DLD1 (cell line): ENCODE data around the gene KRTAP6-2.

Experiments
- in situ Hi-C: cut with HindIII; loops from 2 replicates; pipeline ENCODE4 v1.10.0; 2017; ENCODE audit warnings: low sequenced_read_pairs

KRTAP6-2 gene, protein sequence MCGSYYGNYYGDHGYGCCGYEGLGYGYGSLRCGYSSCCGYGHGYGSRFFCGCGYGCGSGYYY

DNA sequence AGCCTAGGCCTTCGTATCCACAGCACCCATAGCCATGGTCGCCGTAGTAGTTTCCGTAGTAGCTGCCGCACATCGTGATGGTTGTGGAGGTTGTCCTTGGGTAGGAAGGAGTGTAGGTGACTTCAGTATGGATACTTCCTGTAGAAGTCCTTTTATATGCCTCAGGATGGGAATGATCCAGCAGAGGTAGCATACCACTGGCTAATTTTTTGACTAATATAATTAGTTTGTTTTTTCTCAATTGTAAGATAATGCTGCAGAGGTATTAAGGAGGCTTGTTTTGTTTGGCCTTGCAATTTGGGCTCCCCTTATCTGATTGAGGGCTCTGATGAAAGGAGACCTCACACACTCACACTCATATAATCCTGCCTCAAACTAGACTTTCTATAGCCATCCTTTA, at the start of gene KRTAP6-2:
Gene KRTAP6-2, minus strand, starts transcription at position 101 of the 400 bp plus-strand sequence. Its CDS starts 28 bp downstream, at position 73.
- in situ Hi-C loops = no loop called here

DNA sequence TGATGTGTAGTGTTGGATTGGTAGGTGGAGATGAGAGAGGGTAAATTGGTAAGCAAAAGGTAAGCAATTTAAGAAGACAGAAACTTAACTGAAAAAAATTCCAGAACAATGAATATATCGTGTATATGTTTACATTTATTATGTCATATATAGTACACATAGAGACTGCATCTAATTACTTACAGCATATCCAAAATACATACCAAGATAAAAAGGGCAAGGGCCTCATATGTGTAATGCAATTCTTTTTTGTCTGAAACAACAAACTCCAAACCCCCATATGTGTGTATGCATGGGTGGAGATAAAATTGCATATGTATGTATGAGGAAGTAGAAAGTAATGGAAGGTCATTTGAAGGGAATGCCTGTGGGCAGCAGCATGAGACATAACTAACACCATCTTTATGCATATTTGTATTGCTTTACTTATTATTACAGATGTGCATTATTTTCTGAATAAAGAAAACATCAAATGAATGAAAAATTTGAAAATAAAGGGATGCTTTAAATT, 48.3 kb upstream of the KRTAP6-2 start:
- in situ Hi-C loops = no loop called here

DNA sequence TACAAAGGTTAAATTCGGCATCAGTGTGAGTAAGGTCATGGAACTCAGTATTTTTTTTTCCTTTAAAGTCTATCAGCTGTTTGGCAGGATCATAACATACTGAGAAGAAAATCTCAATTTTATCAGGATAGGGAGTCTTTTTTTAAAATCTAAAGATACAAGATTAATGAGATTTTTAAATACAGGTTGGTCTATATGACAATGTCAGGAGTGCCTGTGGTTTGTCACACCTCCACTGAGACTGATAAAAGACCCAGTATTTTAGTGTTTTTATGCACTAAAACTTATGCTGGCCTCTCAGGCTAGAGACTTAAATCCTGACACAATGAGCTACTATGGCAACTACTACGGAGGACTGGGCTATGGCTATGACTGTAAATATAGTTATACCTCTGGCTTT, 43.9 kb upstream of the KRTAP6-2 start, which contains the start of gene KRTAP20-3:
Gene KRTAP20-3, plus strand, starts transcription at position 301 of the 400 bp plus-strand sequence.
- in situ Hi-C loops = no loop called here

DNA sequence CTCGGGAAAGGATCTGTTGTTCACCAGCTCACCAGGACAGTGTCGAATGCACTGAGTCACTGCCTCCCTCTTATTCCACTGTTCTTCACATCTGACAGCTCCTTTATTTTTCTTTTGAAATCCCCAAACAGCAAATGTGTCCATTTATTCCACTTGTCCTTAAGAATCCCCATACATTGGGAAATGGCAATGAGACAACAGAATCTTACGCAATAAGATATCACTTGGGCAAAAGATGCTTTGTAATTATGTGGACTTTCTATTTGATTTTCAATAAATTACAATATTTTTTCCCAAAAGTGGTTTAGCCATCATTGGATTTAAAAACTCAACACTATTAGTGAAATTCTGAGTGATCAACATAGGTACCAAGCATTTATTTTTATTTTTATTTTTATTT, 40.0 kb upstream of the KRTAP6-2 start:
- in situ Hi-C loops = no loop called here

DNA sequence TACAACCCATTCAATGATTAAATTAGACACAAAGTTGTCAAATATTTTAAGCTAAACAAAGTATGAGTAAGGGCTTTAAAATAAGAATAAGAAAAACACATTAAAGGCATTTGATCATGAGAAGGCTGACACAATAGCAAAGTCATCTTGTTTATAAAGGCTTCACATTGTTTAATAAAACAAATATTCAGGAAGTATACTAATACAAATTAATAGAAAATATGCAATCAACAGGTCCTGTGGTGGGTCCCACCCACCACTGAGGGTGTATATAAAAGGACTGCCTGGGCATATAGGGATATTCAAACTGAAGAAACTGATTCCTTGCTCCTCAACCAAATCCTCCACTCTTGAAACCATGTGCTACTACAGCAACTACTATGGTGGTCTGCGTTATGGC, 36.2 kb upstream of the KRTAP6-2 start, which contains the start of gene KRTAP20-2:
Gene KRTAP20-2, plus strand, starts transcription at position 301 of the 400 bp plus-strand sequence. Its CDS starts 58 bp downstream, at position 359.
- in situ Hi-C loops = no loop called here

DNA sequence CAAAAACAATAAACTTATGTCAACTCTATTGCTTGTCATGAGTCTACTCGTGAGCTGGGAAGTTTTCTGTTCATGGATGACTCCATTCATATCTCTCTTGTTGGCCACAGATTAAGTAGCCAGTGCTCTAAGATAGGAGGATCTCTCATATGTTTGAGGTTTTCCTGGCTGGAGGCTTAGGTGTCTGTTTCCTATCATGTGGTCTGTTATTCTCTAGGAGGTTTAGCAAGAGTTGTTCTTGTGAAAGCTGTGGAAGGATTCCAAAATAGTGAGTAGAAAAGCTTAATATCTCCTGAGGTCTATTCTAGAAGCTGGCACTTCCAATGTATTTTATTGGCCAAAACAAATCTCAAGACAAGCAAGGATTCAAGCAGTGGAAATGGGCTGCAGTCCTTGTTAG, 30.5 kb upstream of the KRTAP6-2 start:
- in situ Hi-C loops = no loop called here

DNA sequence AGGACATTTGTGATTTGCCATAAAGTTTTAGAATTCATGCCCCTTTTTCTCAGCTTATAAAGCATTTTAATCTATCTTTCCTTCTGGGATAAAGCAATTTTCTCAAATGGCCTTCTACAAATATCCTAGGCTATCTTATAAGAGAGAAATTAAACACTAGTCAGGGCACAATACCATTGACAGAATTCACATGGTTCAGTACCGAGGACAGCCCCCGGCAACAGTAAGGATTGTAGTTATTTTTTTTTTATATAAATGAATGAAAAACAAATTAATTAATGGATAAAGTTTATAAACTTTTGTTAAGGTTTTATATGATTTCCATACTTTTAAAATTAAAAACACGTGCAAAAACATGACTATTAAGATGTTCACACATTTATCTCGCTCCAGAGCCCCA, 29.4 kb upstream of the KRTAP6-2 start:
- in situ Hi-C loops = no loop called here

DNA sequence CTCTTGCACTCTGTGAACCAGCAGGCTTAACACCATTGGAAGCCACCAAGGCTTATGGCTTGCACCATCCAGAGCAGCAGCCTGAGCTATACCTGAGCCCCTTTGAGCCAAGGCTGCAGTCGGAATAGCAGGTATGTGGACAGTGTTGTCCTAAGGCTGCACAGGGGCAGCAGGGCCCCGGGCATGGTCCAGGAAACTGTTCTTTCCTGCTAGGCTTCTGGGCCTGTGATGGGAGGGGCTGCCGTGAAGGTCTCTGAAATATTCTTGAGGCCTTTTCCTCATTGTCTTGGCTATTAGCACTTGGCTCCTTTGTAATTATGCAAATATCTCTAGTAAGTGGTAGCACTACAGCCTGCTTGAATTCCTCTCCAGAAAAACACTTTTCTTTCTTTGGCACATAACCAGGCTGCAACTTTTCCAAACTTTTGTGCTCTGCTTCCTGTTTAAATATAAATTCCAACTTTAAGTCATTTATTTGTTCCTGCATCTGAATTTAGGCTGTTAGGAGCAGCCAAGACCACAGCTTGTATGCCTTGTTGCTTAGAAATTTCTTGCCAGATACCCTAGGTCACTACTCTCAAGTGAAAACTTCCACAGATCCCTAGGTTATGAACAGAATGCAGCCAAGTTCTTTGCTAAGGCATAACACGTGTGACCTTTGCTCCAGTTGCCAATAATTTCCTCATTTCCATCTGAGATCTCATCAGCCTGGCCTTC, 26.9 kb upstream of the KRTAP6-2 start:
- in situ Hi-C loops = no loop called here

DNA sequence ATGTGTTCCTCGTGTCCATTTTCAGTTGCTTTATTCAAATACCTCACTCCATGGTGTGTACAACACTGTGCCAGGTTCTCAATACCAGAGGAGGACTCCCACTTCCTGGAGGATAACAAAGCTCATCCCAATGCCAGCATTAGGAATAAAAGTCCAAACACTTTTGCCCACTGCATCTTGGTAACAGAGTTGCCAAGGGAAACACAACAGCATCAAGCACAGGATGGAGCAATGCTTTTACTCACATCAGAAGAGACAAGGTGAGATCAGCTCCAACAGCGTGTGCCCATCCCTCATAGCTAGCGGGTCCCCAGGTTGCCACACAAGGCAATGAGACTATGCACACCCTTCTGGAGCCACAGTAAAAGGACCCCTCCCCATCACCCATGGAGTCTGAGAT, 24.7 kb upstream of the KRTAP6-2 start:
- in situ Hi-C loops = no loop called here

DNA sequence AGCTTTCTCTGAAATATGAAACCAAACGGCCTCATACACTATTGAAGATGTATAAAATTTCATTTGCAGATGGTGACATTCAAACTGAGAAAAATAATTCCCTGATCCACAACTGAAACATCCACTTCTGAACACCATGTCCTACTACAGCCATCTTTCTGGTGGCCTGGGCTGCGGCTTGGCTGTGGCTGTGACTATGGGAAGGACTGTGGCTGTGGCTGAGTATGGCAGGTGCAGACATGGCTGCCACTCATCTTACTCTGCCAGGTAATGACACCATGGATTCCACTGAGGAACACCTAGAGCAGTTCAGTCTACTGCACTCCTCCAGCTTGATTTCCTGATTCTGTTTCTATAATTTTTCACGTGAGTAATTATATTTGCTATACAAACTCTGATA, 21.8 kb upstream of the KRTAP6-2 start, which contains the start of gene KRTAP20-4:
Gene KRTAP20-4, plus strand, starts transcription at position 106 of the 400 bp plus-strand sequence.
- in situ Hi-C loops = no loop called here

DNA sequence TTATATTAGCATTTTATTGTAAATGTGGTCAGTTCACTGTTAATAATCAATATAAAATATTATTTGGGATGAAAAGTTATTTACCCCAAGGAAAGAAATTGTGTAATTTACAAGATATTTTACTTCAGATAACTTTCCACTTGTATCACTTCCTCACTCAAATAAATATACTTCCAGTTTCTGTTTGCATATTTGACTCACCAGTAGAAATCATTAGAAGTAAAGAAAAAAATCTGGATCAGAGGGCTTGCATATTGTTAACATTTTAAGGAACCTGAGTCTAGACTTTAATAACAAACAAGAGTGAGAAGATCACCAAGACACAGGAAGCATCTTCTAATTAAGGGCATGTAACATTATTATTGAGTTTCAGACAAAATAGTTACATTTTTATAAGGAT, 21.4 kb upstream of the KRTAP6-2 start:
- in situ Hi-C loops = no loop called here

DNA sequence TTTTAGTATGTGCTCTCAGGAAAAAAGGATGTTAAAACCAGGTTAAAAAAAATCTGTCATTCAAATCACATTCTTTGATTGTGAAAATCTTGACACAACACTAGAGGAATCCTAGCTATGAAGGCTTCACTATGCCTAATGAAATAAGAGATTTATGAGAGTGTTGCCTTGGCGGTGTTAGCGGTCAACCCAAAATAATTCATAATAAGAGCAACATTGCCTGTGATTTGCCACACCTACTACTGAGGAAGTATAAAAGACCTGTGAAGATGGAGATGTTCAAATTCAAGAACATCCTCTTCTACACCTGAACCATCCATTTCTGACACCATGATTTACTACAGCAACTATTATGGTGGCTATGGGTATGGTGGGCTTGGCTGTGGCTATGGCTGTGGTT, 17.4 kb upstream of the KRTAP6-2 start, which contains the start of gene KRTAP20-1:
Gene KRTAP20-1, plus strand, starts transcription at position 301 of the 400 bp plus-strand sequence. Its CDS starts 30 bp downstream, at position 331.
- in situ Hi-C loops = no loop called here

DNA sequence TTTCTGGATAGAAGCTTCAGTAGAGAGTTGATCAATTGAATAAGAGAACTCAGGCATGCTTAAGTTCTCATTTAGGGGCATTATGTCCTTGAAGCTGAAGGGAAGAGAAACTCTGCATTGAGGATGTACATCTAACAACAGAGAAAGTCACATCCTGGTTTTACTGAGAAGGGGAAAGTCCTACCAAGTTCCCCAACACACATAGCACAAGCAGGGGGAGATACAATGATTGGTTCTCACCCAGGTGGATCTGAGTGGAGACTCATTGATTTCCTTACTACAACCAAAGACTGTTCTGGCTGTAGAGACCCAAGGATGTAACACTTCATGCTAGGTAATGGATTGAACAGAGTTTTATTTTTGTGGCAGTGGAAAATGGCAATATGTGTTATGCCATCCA, 16.5 kb upstream of the KRTAP6-2 start:
- in situ Hi-C loops = no loop called here

DNA sequence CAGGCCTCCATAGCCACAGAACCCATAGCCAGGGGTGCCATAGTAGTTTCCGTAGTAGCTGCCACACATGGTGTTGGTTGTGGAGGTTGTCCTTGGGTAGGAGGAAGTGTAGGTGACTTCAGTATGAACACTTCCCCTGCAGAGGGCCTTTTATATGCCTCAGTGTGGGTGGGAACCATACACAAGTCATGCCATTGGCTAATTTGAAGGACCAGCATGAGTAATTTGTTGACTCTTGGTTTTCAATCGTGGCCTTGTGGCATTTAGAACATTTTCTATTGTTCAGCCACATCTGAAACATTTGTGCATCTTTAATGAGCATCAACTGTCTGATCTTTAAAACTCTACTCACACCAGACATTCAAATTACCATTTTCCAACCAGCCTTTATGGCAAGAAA, 15.1 kb upstream of the KRTAP6-2 start, which contains the start of gene KRTAP6-1:
Gene KRTAP6-1, minus strand, starts transcription at position 95 of the 400 bp plus-strand sequence. Its CDS starts 26 bp downstream, at position 69.
- in situ Hi-C loops = no loop called here

DNA sequence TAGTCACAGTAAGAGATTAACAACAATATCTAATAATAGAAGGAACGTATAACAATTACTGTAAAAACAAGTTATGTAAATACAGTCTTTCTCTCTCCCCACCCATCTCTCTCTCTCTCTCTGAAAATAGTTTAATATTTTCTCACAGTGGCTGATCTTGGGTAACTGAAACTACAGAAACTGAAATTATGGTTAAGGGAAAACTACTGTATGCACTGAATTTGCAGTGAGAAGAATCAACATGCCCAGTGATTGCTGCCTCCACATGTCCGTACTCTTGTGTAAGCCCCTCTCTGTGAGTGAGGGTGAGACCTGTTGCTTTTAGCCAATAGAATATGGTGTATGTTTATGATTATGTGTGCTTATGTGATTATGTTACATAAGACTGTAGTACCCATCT, 13.4 kb upstream of the KRTAP6-2 start:
- in situ Hi-C loops = no loop called here

DNA sequence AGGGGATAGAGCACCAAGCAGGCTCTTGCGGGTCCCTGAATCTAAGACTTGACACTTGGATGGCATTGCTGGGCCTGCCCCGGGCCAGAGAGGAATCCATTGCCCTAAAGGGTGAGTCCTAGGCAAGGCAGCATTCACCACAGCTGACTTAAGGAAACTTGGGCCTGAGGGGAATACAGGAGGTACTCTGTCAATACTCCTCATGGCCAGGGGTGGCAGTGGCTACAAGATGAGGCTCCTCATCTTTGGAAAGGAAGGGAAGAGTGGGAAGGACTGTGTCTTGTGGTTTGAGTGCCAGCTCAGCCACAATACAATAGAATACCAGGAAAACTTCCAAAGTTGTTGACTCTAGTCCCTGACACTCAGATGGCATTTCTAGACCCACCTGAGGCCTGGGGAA, 7.3 kb upstream of the KRTAP6-2 start:
- in situ Hi-C loops = no loop called here

DNA sequence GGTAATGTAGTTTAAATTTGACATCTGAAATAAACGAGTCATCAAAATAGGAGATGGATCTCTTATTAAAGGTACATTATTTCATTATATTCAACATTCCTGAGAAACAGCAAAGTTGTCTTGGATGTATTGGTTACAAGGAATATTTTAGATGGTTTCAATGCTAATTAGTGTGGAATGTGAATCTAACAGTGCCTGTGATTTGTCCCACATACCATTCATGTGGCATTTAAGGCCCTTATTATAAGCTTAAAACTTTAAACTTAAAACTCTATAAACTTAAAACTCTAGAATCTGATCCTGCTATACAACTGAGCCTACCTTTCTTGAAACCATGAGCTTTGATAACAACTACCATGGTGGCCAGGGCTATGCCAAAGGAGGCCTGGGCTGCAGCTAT, 2.1 kb upstream of the KRTAP6-2 start, which contains the start of gene KRTAP22-1:
Gene KRTAP22-1, plus strand, starts transcription at position 301 of the 400 bp plus-strand sequence.
- in situ Hi-C loops = no loop called here

DNA sequence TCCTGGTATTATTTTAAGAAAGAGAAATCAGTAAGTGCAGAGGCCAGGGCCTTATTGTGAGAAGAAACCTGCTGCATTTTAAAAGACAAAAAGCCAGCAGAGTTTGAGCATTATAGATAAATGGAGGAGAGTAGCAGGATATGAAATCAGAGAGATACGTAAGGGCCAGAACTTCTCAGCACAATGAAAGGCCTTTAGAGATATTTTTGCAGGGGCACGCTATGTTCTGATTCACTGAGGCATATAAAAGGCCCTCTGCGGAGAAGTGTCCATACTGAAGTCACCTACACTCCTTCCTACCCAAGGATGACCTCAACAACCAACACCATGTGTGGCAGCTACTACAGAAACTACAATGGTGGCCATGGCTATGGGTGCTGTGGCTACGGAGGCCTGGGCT, 6.6 kb downstream of the KRTAP6-2 start, which contains the start of gene KRTAP6-3:
Gene KRTAP6-3, plus strand, starts transcription at position 301 of the 400 bp plus-strand sequence. Its CDS starts 6 bp downstream, at position 307.
- in situ Hi-C loops = no loop called here

DNA sequence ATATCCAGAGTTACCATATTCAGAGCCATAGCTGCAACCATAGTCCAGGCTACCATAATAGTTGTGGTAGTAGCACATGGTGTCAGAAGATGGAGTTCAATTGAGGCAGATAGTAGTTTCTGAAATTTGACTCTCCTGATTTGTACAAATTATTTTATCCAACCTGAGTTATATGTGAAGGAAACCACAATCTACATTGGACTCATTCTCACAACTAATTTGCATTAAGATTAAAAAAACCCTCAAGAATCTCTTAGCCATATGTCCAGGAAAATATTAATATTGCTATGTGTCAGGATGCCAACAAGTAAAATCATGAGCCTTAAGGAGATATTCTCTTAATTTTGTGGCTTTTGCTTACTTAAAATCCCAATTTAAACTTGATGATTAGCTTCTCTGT, 8.4 kb downstream of the KRTAP6-2 start, which contains the start of gene KRTAP22-2:
Gene KRTAP22-2, minus strand, starts transcription at position 101 of the 400 bp plus-strand sequence.
- in situ Hi-C loops = no loop called here

DNA sequence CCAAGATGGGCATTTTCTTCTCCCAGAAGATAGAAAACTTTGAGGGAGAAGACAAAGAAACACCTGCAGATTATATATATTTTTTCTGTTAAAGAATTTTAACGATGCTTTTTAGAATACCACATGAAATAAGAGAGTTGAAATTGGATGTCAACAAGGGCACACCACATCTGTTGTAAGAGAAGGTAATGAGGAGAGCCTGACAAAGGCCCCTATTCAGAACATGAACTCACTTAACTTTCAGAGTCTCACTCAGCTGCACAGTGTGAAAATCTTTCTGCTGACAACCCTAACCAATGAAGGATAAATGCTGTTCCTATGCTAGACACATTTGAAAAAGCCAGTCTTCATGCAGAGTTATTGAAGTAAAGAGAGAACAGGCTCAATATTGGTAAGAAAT, 15.8 kb downstream of the KRTAP6-2 start:
- in situ Hi-C loops = no loop called here

DNA sequence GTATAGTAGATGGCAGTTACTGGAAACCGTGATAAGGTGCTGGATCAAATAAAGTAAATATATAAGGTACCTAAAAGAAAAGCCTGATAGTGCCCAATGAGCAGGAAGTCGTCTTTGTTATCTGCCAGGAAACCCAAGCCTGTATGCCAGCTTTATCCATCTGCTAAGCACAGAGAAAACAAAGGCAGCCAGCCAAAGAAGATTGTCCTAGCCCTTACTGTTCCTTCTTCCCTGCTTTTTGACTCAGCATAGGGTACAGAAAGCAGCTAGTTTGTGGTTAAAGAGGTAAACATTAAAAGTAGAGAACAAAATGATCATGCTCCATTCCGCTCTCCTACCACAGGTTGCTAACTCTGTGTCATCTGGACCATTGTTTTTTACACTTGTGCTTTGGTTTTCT, 18.6 kb downstream of the KRTAP6-2 start:
- in situ Hi-C loops = no loop called here

DNA sequence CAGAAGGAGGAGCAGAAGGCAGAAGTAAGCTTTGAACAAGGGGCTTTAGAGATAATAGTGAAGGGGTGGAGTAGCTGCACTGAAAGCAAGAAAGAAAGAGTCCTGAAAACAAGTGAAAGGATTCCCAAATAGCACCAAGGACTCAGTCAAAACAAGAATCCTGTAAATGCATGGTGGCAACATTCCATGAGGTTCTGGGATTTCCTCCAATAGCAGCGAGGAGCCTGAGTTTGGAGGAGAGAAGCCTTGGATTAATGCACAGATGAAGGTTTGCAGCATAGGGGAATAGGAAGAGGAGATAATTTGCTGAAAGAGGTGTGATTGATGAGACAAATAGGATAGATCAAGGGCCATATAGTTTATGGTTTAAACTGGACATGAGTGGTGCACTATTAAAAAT, 19.4 kb downstream of the KRTAP6-2 start:
- in situ Hi-C loops = no loop called here
